Mesendoderm (in vitro differentiated cells): Measurements from ENCODE around the gene DDR1.

Experiments used
- DNase-seq: peaks from one replicate; pipeline ENCODE4 v3.0.0; 2013
- H2AK5ac ChIP-seq: 2 replicates; pipeline ENCODE4 v1.6.1; 2013; ENCODE audit warnings: low read length, inconsistent platforms
- H2BK120ac ChIP-seq: 2 replicates; pipeline ENCODE4 v1.6.1; 2013; ENCODE audit warnings: low read depth, mild to moderate bottlenecking, low read length, moderate library complexity, mixed read lengths
- H2BK15ac ChIP-seq: replicated peaks from 2 replicates; pipeline ENCODE4 v1.6.1; 2013; ENCODE audit warnings: low read depth, mild to moderate bottlenecking, moderate library complexity
- H2BK5ac ChIP-seq: 2 replicates; pipeline ENCODE4 v1.6.1; 2013; ENCODE audit warnings: low read length, inconsistent platforms
- H3K18ac ChIP-seq: 2 replicates; pipeline ENCODE4 v1.6.1; 2013; ENCODE audit warnings: mild to moderate bottlenecking, low read length, mixed read lengths
- H3K23ac ChIP-seq: one replicate; pipeline ENCODE4 v1.6.1; 2013; ENCODE audit warnings: low read length
- H3K27ac ChIP-seq: 2 replicates; pipeline ENCODE4 v1.5.1; 2013; ENCODE audit warnings: low read depth, mild to moderate bottlenecking, inconsistent platforms, low read length, moderate library complexity
- H3K27me3 ChIP-seq: 2 replicates; pipeline ENCODE4 v1.6.1; 2013; ENCODE audit warnings: low read length, control low read depth, mild to moderate bottlenecking, inconsistent platforms; ENCODE audit not compliant: insufficient read depth, poor library complexity
- H3K36me3 ChIP-seq: 2 replicates; pipeline ENCODE4 v1.6.1; 2013; ENCODE audit warnings: low read length, inconsistent platforms; ENCODE audit not compliant: control insufficient read depth, insufficient read depth
- H3K4ac ChIP-seq: one replicate; pipeline ENCODE4 v1.6.1; 2013; ENCODE audit warnings: low read depth, mild to moderate bottlenecking, low read length, moderate library complexity
- H3K4me1 ChIP-seq: 2 replicates; pipeline ENCODE4 v1.6.1; 2013; ENCODE audit warnings: low read depth, low read length, inconsistent platforms; ENCODE audit not compliant: control insufficient read depth
- H3K4me2 ChIP-seq: 2 replicates; pipeline ENCODE4 v1.6.1; 2013; ENCODE audit warnings: low read length
- H3K4me3 ChIP-seq: 2 replicates; pipeline ENCODE4 v1.5.1; 2013; ENCODE audit warnings: mild to moderate bottlenecking, low read length
- H3K56ac ChIP-seq: one replicate; pipeline ENCODE4 v1.6.1; 2013; ENCODE audit warnings: low read length
- H3K79me1 ChIP-seq: 2 replicates; pipeline ENCODE4 v1.6.1; 2013; ENCODE audit warnings: low read length, inconsistent platforms
- H3K79me2 ChIP-seq: 2 replicates; pipeline ENCODE4 v1.6.1; 2013; ENCODE audit warnings: mild to moderate bottlenecking, low read length; ENCODE audit not compliant: control insufficient read depth, insufficient read depth
- H3K9ac ChIP-seq: 2 replicates; pipeline ENCODE4 v1.6.1; 2013; ENCODE audit warnings: low read length, inconsistent platforms
- H4K5ac ChIP-seq: one replicate; pipeline ENCODE4 v1.6.1; 2013; ENCODE audit warnings: low read length
- H4K8ac ChIP-seq: one replicate; pipeline ENCODE4 v1.6.1; 2013; ENCODE audit warnings: low read depth, mild to moderate bottlenecking, control low read depth, low read length, moderate library complexity
- WGBS: extraction: QIAGEN DNeasy Blood & Tissue Kit; methylation state at CpG from one replicate; pipeline ENCODE4 v1.1.7; 2013; ENCODE audit warnings: low lambda C conversion rate, missing lambda C conversion rate; ENCODE audit not compliant: insufficient coverage; ENCODE audit errors: extremely low coverage; 5-methylcytosine and 5-hydroxymethylcytosine counted together

The DDR1 gene

GRCh38 chr6:30931969-30932645 is 47.8 kb downstream of the DDR1 start, which contains the start of gene SFTA2:
SFTA2 (minus strand) TSS chr6:30932170; CDS start chr6:30932096, 74 bp downstream.
- no peak within 1 kb of the TSS for H2BK15ac ChIP-seq
- H3K4me1 ChIP-seq: peaks cover under 1% of the 10 kb centered on the region
- no peak within 1 kb of the TSS for H3K27ac ChIP-seq
- H2BK120ac ChIP-seq: no peak within 1 kb of the TSS
- H3K27me3 ChIP-seq: no peaks in the 10 kb centered on the region
- no peak within 1 kb of the TSS for H3K4me2 ChIP-seq
- no peaks in the 10 kb centered on the region for H3K79me2 ChIP-seq
- WGBS: no CpG with 5 or more reads among the region's 7 CpGs
- no peak within 1 kb of the TSS for H3K23ac ChIP-seq
- H2AK5ac ChIP-seq: no peak within 1 kb of the TSS
- no peak within 1 kb of the TSS for H3K18ac ChIP-seq
- no peak within 1 kb of the TSS for H4K8ac ChIP-seq
- H3K56ac ChIP-seq: no peak within 1 kb of the TSS
- no peak within 1 kb of the TSS for H3K4ac ChIP-seq
- DNase-seq: no peak
- no peak within 1 kb of the TSS for H4K5ac ChIP-seq
- H3K9ac ChIP-seq: no peak within 1 kb of the TSS
- no peaks in the 10 kb centered on the region for H3K79me1 ChIP-seq
- no peak within 1 kb of the TSS for H3K4me3 ChIP-seq
- no peak within 1 kb of the TSS for H2BK5ac ChIP-seq
- H3K36me3 ChIP-seq: no peaks in the 10 kb centered on the region

DNA sequence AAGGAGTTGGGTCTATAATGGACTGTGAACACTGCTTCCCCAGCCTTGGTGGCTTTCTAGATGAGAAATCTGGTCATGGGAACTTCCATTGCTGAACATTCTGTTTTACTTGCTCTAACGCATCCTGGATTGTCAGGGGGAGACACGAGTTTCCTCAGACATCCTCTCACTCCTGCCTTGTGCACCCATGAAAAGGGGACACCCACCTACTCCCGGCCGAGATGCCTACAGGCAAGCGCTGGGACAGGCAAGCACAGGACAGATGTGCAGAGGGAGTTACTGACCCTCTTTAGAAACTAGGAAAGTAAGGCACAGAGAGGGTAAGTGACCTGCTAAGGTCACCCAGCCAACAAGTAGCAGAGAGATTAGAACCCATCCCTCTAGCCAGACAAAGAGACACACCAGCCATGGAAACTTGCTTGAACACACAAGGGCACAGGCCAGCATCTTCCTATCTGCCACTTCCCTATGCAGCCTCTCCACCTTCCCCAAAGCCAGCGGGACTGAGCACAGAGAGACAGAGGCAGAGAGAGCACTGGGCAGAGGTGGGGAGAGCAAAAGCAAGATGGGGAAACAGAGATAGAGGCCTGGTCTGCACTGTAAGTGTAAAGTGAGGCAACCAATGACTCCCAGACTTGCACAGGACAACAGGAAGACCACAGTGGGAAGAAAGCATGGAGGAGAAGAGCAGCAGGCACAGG is 48.5 kb downstream of the DDR1 start:
- DNase-seq: no peak
- Histone ChIP-seq H3K23ac (no peak overlapping the region), H3K18ac (no peak overlapping the region), H2BK5ac (no peak overlapping the region), H3K27ac (no peak overlapping the region), H3K4me2 (no peak overlapping the region), H2AK5ac (no peak overlapping the region), H2BK120ac (no peak overlapping the region), H3K79me2 (no peaks in the 10 kb centered on the region), H3K4me3 (no peak overlapping the region), H3K4ac (no peak overlapping the region), H3K9ac (no peak overlapping the region), H3K27me3 (no peaks in the 10 kb centered on the region), H4K5ac (no peak overlapping the region), H2BK15ac (no peak overlapping the region), H3K56ac (no peak overlapping the region), H4K8ac (no peak overlapping the region), H3K79me1 (no peaks in the 10 kb centered on the region), H3K36me3 (no peaks in the 10 kb centered on the region), H3K4me1 (peaks cover 2% of the 10 kb centered on the region)
- no CpG with 5 or more reads among the region's 6 CpGs for WGBS

DNA sequence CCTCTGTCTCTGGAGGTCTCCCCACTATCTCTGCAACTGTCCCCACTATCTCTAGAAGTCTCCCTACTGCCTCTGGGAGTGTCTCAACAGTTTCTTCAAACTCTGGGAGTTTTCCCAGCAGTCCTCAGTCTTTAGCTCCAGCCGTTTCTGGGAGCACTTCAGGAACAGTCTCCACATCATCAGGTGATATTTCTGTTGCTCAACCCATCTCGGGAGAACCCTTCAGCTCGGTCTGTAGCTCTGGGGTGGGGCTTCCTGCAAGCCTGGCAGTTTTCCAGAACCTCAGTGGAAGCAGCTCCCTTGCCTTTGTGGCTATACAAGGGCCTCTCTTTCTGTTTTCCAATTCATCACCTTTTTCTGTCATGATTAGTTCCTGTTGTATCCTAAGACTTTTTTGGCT is 50.7 kb downstream of the DDR1 start:
- no CpG with 5 or more reads among the region's 3 CpGs for WGBS
- no peak for DNase-seq

GRCh38 chr6:30937265-30937664 is 52.9 kb downstream of the DDR1 start:
- no CpG with 5 or more reads among the region's 6 CpGs for WGBS
- Histone ChIP-seq H2BK120ac (no peak overlapping the region), H4K5ac (no peak overlapping the region), H2BK5ac (no peak overlapping the region), H3K4ac (no peak overlapping the region), H3K79me1 (no peaks in the 10 kb centered on the region), H3K4me1 (peaks cover 5% of the 10 kb centered on the region), H3K9ac (no peak overlapping the region), H3K79me2 (no peaks in the 10 kb centered on the region), H2AK5ac (no peak overlapping the region), H4K8ac (no peak overlapping the region), H3K27ac (no peak overlapping the region), H3K23ac (no peak overlapping the region), H3K18ac (no peak overlapping the region), H3K56ac (no peak overlapping the region), H3K36me3 (no peaks in the 10 kb centered on the region), H3K27me3 (no peaks in the 10 kb centered on the region), H3K4me3 (no peak overlapping the region), H3K4me2 (no peak overlapping the region), H2BK15ac (no peak overlapping the region)
- no peak for DNase-seq

More for the DNA sequence above, 50.7 kb downstream of the DDR1 start:
- no peak overlapping the region for H2BK120ac ChIP-seq
- H3K79me2 ChIP-seq: no peaks in the 10 kb centered on the region
- H3K36me3 ChIP-seq: no peaks in the 10 kb centered on the region
- H3K9ac ChIP-seq: no peak overlapping the region
- H2AK5ac ChIP-seq: no peak overlapping the region
- no peak overlapping the region for H3K4ac ChIP-seq
- no peak overlapping the region for H3K18ac ChIP-seq
- H3K79me1 ChIP-seq: no peaks in the 10 kb centered on the region
- no peak overlapping the region for H2BK5ac ChIP-seq
- no peaks in the 10 kb centered on the region for H3K27me3 ChIP-seq
- H3K27ac ChIP-seq: no peak overlapping the region
- H2BK15ac ChIP-seq: no peak overlapping the region
- no peak overlapping the region for H3K4me3 ChIP-seq
- no peak overlapping the region for H3K56ac ChIP-seq
- peaks cover 2% of the 10 kb centered on the region for H3K4me1 ChIP-seq
- no peak overlapping the region for H3K4me2 ChIP-seq
- H4K5ac ChIP-seq: no peak overlapping the region
- H4K8ac ChIP-seq: no peak overlapping the region
- no peak overlapping the region for H3K23ac ChIP-seq

- H3K4me2 ChIP-seq: no peak overlapping the region
- H3K27ac ChIP-seq: no peak overlapping the region
- H2BK15ac ChIP-seq: no peak overlapping the region
- H3K18ac ChIP-seq: no peak overlapping the region
- H3K4me1 ChIP-seq: peaks cover 9% of the 10 kb centered on the region
- no peak overlapping the region for H3K23ac ChIP-seq
- H2BK5ac ChIP-seq: no peak overlapping the region
- no peak overlapping the region for H2AK5ac ChIP-seq
- H3K9ac ChIP-seq: no peak overlapping the region
- no peak overlapping the region for H3K4me3 ChIP-seq
- WGBS: no CpG with 5 or more reads among the region's 4 CpGs
- no peak overlapping the region for H2BK120ac ChIP-seq
- DNase-seq: no peak
- no peaks in the 10 kb centered on the region for H3K79me2 ChIP-seq
- H4K5ac ChIP-seq: no peak overlapping the region
- H3K56ac ChIP-seq: no peak overlapping the region
- H3K4ac ChIP-seq: no peak overlapping the region
- H3K36me3 ChIP-seq: no peaks in the 10 kb centered on the region
- no peaks in the 10 kb centered on the region for H3K79me1 ChIP-seq
- no peak overlapping the region for H4K8ac ChIP-seq
- H3K27me3 ChIP-seq: no peaks in the 10 kb centered on the region
Observed at GRCh38 chr6:30938730-30939129, 54.4 kb downstream of the DDR1 start.
